GM12878 (cell line): ENCODE results near the gene PLEKHH1. TPM values are rescaled to one million over a fixed set of nuclear protein-coding genes. Genes with fewer than 3 reads are reported as not detected.
"Not testable (repeated sequence)": the region's sequence is repeated elsewhere in the genome, so short reads cannot be mapped to it uniquely, and the experiment has no call there.

ENCODE experiments used
- ATAC-seq: fragments of 200-7000 bp; cut with Tn5 transposase; 3 replicates; pipeline ENCODE4 v1.9.1; 2020; ENCODE audit warnings: mild to moderate bottlenecking, moderate library complexity
- BruUV-seq: library from RNA; stranded (reverse); fragments of 400-500 nt; replicated peaks from 2 replicates; lab custom pipeline; 2021; lab: Mats Ljungman, UMichigan
- CTCF ChIA-PET: fragments of 300-600 bp; sonication (Branson Sonifier 250); formaldehyde crosslinking; extraction: SDS; loops from one replicate; lab custom pipeline; 2021; ENCODE audit warnings: inconsistent platforms; lab: Yijun Ruan, JAX
- POLR2A ChIA-PET: fragments of 350-600 bp; formaldehyde crosslinking; extraction: SDS; loops from one replicate; lab custom pipeline; 2021; ENCODE audit warnings: inconsistent platforms; lab: Charles Lee
- RAD21 ChIA-PET: fragments of 300-600 bp; sonication (Branson Sonifier 250); formaldehyde crosslinking; loops from one replicate; lab custom pipeline; 2023; ENCODE audit warnings: antibody characterized with exemption; ENCODE audit not compliant: unreplicated experiment; lab: Charles Lee
- SMC1A ChIA-PET: fragments of 300-600 bp; sonication (Branson Sonifier 250); formaldehyde crosslinking; loops from one replicate; lab custom pipeline; 2023; ENCODE audit not compliant: unreplicated experiment, uncharacterized antibody; lab: Charles Lee
- DNase-seq: peaks from one replicate; pipeline ENCODE4 v3.0.0-alpha.2; 2011; ENCODE audit warnings: low read depth, low spot score
- FAIRE-seq: peaks from 3 replicates; lab custom pipeline; 2011; peaks lifted over from hg19 to GRCh38; lab: Jason Lieb, UNC
- H2AFZ ChIP-seq: 2 replicates; pipeline ENCODE4 v1.6.0; 2011; ENCODE audit warnings: low read depth, low read length, control low read depth; ENCODE audit not compliant: control insufficient read depth
- H3K27ac ChIP-seq: 2 replicates; pipeline ENCODE4 v1.5.1; 2011; ENCODE audit warnings: control low read depth; ENCODE audit not compliant: control insufficient read depth, insufficient read depth
- H3K27me3 ChIP-seq, 2 experiments: replicated peaks in 1 of 2; 2 replicates each; pipeline versions ENCODE4 v1.6.0 to v1.6.1; 2011; ENCODE audit warnings: low read length in 1 of 2; ENCODE audit not compliant: control insufficient read depth in 2 of 2, insufficient read depth in 2 of 2
- H3K36me3 ChIP-seq, 2 experiments: 2 replicates each; pipeline ENCODE4 v1.5.1; 2011; ENCODE audit warnings: low read length in 1 of 2; ENCODE audit not compliant: control insufficient read depth in 2 of 2, insufficient read depth in 2 of 2
- H3K4me1 ChIP-seq: 2 replicates; pipeline ENCODE4 v1.6.1; 2011; ENCODE audit warnings: mild to moderate bottlenecking, low read length, moderate library complexity, mixed read lengths; ENCODE audit not compliant: control insufficient read depth, insufficient read depth
- H3K4me2 ChIP-seq: 2 replicates; pipeline ENCODE4 v1.6.0; 2011; ENCODE audit warnings: control low read depth; ENCODE audit not compliant: control insufficient read depth, insufficient read depth
- H3K4me3 ChIP-seq: fragments of 200-600 bp; sonication (generic); 2 replicates; pipeline ENCODE4 v1.5.1; 2016
- H3K79me2 ChIP-seq: 2 replicates; pipeline ENCODE4 v1.6.0; 2011; ENCODE audit warnings: low read length; ENCODE audit not compliant: control insufficient read depth, insufficient read depth
- H3K9ac ChIP-seq: 2 replicates; pipeline ENCODE4 v1.8.0; 2011; ENCODE audit warnings: low read length, control low read depth, mixed read lengths; ENCODE audit not compliant: control insufficient read depth, insufficient read depth
- H3K9me3 ChIP-seq: replicated peaks from 3 replicates; pipeline ENCODE4 v1.5.1; 2011; ENCODE audit warnings: mild to moderate bottlenecking, low read length; ENCODE audit not compliant: control insufficient read depth, insufficient read depth
- H4K20me1 ChIP-seq: 2 replicates; pipeline ENCODE4 v1.6.0; 2011; ENCODE audit not compliant: control insufficient read depth, insufficient read depth
- JUNB ChIP-seq: IDR thresholded peaks from 2 replicates; pipeline ENCODE4 v1.6.1; 2016; ENCODE audit warnings: antibody characterized with exemption, mild to moderate bottlenecking
- LARP7 ChIP-seq: fragments of 450-650 bp; IDR thresholded peaks from 2 replicates; pipeline ENCODE4 v1.6.1; 2017; ENCODE audit warnings: mild to moderate bottlenecking
- RELA ChIP-seq: fragments of 450-650 bp; IDR thresholded peaks from 2 replicates; pipeline ENCODE4 v1.8.0; 2014; ENCODE audit warnings: borderline replicate concordance; ENCODE audit not compliant: partially characterized antibody
- SIN3A ChIP-seq: IDR thresholded peaks from 2 replicates; pipeline ENCODE4 v1.6.1; 2012; ENCODE audit warnings: low read depth, low read length, improper control_type of control experiment
- SMAD5 ChIP-seq: IDR thresholded peaks from 2 replicates; pipeline ENCODE4 v1.6.1; 2016; ENCODE audit warnings: antibody characterized with exemption, low read depth
- SP1 ChIP-seq: IDR thresholded peaks from one replicate; pipeline ENCODE4 v1.6.1; 2011; ENCODE audit warnings: low read depth, low read length
- TCF7 ChIP-seq: IDR thresholded peaks from 2 replicates; pipeline ENCODE4 v1.6.1; 2014; ENCODE audit warnings: antibody characterized with exemption, borderline replicate concordance
- YBX1 ChIP-seq: fragments of 450-650 bp; IDR thresholded peaks from 2 replicates; pipeline ENCODE4 v1.6.1; 2016; ENCODE audit warnings: antibody characterized with exemption
- ZNF274 ChIP-seq: IDR thresholded peaks from one replicate; pipeline ENCODE4 v1.8.0; 2011; ENCODE audit not compliant: insufficient read length, insufficient read depth
- WGBS: methylation state at CpG from one replicate; pipeline ENCODE4 v1.1.6; 2016; ENCODE audit warnings: low lambda C conversion rate; ENCODE audit not compliant: insufficient replicate concordance, insufficient coverage; ENCODE audit errors: missing lambda C conversion rate; 5-methylcytosine and 5-hydroxymethylcytosine counted together
- in situ Hi-C: fragments of 300-500 bp; cut with MboI; formaldehyde crosslinking; loops from 9 replicates; pipeline ENCODE4 v1.14.3; 2018; ENCODE audit warnings: mixed read lengths
- intact Hi-C: fragments of 100-400 bp; cut with micrococcal nuclease; formaldehyde crosslinking; loops from one replicate; pipeline ENCODE4 v1.14.2; 2022; ENCODE audit not compliant: unreplicated experiment
- polyA plus RNA-seq, 11 experiments: library from polyadenylated mRNA; depleted of rRNA in 4 of 11; unstranded in 6 of 11; stranded (reverse) in 5 of 11; fragments of >200 nt; fragmentation: Nextera tagmentation in 4 of 11; fragmentation: Illumina TruSeq in 1 of 11; extraction: Ambion mirVana in 4 of 11; extraction: Trizol in 1 of 11; gene quantifications; 1 replicate in 1 of 11; 2 replicates in 10 of 11; pipeline versions ENCODE4 v1.2.1 to v1.2.3, GENCODE V29; 2011 to 2016; ENCODE audit warnings: inconsistent platforms in 2 of 11, missing spikeins in 2 of 11, low read depth in 1 of 11
- total RNA-seq, 4 experiments: library from RNA; depleted of rRNA in 3 of 4; stranded (reverse); fragments of >200 nt in 3 of 4; fragmentation: Illumina TruSeq in 1 of 4; extraction: Trizol in 1 of 4; gene quantifications; 2 replicates each; pipeline versions ENCODE4 v1.2.1 to v1.2.3, GENCODE V29; 2013 to 2021
- TF ChIP-seq, protein P1 (sequence below): IDR thresholded peaks from 2 replicates; pipeline ENCODE4 v1.6.1; 2012; ENCODE audit warnings: low read depth, low read length, improper control_type of control experiment
- TF ChIP-seq, protein P2 (sequence below): IDR thresholded peaks from 2 replicates; pipeline ENCODE4 v1.6.1; 2011; ENCODE audit warnings: borderline replicate concordance, low read depth, mild to moderate bottlenecking, moderate library complexity, mixed read lengths, low read length; ENCODE audit not compliant: insufficient read depth; ENCODE audit errors: extremely low read length
- TF ChIP-seq, protein P3 (sequence below): IDR thresholded peaks from 2 replicates; pipeline ENCODE4 v1.6.1; 2011; ENCODE audit warnings: low read depth, low read length, improper control_type of control experiment, borderline replicate concordance

The PLEKHH1 gene
- total and polyA plus RNA-seq, 10 of the 15 experiments (the other 5 are each of a cell fraction or from before 2014, with no cell fraction given): 0.11 to 0.95 (median 0.41) TPM

DNA sequence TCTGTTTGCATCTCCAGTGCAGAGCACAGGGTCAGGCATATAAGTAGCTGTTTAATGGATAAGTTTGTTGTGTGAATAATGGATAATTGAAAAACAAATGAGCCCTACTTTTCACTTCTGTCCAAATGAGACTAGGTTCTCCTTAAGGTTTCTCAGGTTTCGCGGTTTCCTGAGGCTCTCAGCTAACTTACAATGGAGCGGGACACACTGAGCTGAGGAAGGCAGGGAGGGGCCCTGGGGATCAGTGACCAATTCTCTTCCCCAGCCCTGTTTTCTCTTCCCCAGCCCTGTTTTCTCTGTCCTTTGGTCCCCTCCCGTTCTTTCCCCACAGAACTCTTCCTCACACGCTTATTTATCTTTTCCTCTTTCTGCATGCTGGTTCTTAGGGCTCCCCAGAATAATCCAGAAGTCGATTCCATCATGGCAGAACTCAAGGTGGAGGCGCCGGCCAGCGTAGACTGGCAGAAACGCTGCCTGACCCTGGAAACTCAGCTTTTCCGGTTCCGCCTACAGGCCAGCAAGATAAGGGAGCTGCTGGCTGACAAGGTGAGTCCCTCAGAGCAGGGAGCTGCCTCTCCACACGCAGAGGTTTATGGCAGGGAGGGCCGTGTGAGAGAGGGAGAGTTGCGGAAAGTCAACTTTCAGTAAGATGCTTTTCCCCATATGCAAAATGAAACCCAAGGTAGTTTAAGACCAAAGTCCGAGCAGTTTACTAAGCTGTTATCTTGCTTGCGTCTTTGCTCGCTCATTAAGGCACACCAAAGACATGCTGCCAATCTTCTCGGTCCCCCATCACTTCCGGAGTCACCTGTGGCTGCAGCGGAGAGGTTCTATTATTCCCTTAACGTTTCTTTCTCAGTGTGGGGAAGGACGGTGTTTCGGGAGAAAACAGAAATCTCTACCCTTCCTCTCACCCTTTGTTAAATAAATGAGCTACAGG is 8.6 kb downstream of the PLEKHH1 start (continued):
- TF ChIP-seq, protein P1, sequence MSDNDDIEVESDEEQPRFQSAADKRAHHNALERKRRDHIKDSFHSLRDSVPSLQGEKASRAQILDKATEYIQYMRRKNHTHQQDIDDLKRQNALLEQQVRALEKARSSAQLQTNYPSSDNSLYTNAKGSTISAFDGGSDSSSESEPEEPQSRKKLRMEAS: no peak

DNA sequence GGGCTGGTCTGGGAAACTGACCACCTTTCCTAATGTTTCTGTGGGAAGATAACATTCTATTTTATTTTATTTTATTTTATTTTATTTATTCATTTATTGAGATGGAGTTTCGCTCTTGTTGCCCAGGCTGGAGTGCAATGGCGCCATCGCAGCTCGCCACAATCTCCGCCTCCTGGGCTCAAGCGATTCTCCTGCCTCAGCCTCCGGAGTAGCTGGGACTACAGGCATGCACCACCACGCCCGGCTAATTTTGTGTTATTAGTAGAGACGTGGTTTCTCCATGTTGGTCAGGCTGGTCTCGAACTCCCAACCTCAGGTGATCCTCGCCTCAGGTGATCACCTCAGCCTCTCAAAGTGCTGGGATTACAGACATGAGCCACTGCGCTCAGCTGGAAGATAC is 9.5 kb downstream of the PLEKHH1 start:
- H4K20me1 ChIP-seq, H3K4me2 ChIP-seq, H2AFZ ChIP-seq, POLR2A ChIA-PET, H3K4me3 ChIP-seq, H3K36me3 ChIP-seq, H3K27me3 ChIP-seq, DNase-seq, FAIRE-seq, ATAC-seq, H3K27ac ChIP-seq, H3K79me2 ChIP-seq, intact Hi-C loops, H3K9ac ChIP-seq, H3K9me3 ChIP-seq, BruUV-seq, H3K4me1 ChIP-seq, in situ Hi-C loops: not testable (repeated sequence)
- ChIA-PET CTCF (interaction anchor here (1.0 to 3.0 kb wide), 6 partner anchors 14 to 122 kb away, joined by 3 to 12 read pairs (median 4); no protein-coding TSS in a partner anchor), SMC1A (interaction anchor here (1.2 to 2.2 kb wide), 4 partner anchors 16 to 57 kb away, joined by 3 to 9 read pairs (median 6); partner anchors contain the start of gene PIGH), RAD21 (interaction anchor here (0.6 to 1.1 kb wide), 4 partner anchors 19 to 1183 kb away, joined by 3 to 5 read pairs (median 4); no protein-coding TSS in a partner anchor)
- 90% methylated on average over 13 of the region's 13 CpGs for WGBS

DNA sequence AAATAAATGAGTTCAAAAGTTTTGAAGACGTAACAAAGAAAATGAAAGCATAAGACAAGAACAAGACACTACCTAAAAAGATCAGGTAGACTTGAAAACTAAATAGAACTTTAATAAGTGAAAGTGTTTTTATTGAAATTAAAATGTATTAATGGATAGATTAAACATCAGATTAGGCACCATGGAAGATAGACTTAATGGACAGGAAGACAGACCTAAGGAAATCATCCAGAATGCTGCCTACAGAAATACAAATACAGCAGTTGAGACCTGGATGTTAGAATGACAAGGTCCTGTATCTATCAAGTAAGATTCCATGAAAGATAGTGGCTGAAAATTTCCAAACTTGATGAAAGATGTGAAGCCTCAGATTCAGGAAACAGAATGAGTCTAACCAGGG is 11.5 kb downstream of the PLEKHH1 start:
- no peak overlapping the region for H3K4me3 ChIP-seq
- H3K4me1 ChIP-seq: peaks cover 7% of the 10 kb centered on the region; the same call in 1 of the 2 replicates
- POLR2A ChIA-PET: no interaction called here
- H3K9me3 ChIP-seq: peaks cover 2% of the 10 kb centered on the region; the same call in 2 of the 3 replicates
- intact Hi-C loops: no loop called here
- RAD21 ChIA-PET: no interaction called here
- H3K9ac ChIP-seq: no peak overlapping the region
- DNase-seq (no peak), ATAC-seq (no peak), FAIRE-seq (no peak)
- H3K4me2 ChIP-seq: no peak overlapping the region
- H3K27me3 ChIP-seq: peaks cover 1 to 2% of the 10 kb centered on the region in 2 experiments
- no peak overlapping the region for H2AFZ ChIP-seq
- WGBS: 95% methylated on average over 1 of the region's 1 CpG
- in situ Hi-C loops: no loop called here
- SMC1A ChIA-PET: interaction anchor here (0.9 to 1.0 kb wide), 2 partner anchors 12 to 117 kb away, joined by 3 to 4 read pairs; no protein-coding TSS in a partner anchor
- no peak overlapping the region for H3K27ac ChIP-seq
- CTCF ChIA-PET: interaction anchor here (0.6 to 1.2 kb wide), 3 partner anchors 27 to 121 kb away, joined by 3 to 4 read pairs (median 3); no protein-coding TSS in a partner anchor
- H3K36me3 ChIP-seq: no peaks in the 10 kb centered on the region
- no peaks in the 10 kb centered on the region for H3K79me2 ChIP-seq
- no TSS peak for BruUV-seq
- H4K20me1 ChIP-seq: no peaks in the 10 kb centered on the region
- TF ChIP-seq SP1 (no peak), SMAD5 (no peak), ZNF274 (no peak), YBX1 (no peak), TCF7 (no peak), JUNB (no peak), SIN3A (no peak), LARP7 (no peak), RELA (no peak)
- TF ChIP-seq, protein P2, sequence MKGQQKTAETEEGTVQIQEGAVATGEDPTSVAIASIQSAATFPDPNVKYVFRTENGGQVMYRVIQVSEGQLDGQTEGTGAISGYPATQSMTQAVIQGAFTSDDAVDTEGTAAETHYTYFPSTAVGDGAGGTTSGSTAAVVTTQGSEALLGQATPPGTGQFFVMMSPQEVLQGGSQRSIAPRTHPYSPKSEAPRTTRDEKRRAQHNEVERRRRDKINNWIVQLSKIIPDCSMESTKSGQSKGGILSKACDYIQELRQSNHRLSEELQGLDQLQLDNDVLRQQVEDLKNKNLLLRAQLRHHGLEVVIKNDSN: no peak
- TF ChIP-seq, protein P3, sequence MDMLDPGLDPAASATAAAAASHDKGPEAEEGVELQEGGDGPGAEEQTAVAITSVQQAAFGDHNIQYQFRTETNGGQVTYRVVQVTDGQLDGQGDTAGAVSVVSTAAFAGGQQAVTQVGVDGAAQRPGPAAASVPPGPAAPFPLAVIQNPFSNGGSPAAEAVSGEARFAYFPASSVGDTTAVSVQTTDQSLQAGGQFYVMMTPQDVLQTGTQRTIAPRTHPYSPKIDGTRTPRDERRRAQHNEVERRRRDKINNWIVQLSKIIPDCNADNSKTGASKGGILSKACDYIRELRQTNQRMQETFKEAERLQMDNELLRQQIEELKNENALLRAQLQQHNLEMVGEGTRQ: no peak
